GM23338 (cell line): Measurements from ENCODE around the gene GMNC. TPM values are rescaled to one million over a fixed set of nuclear protein-coding genes. Genes with fewer than 3 reads are reported as not detected.

Source experiments
- ATAC-seq: fragments of 200-7000 bp; cut with Tn5 transposase; 3 replicates; pipeline ENCODE4 v1.9.1; 2020
- DNase-seq: peaks from one replicate; pipeline ENCODE4 v3.0.0-alpha.2; 2015; ENCODE audit warnings: low spot score
- H2AFZ ChIP-seq: fragments of 200-600 bp; sonication (generic); 2 replicates; pipeline ENCODE4 v1.8.0; 2016; ENCODE audit warnings: antibody characterized with exemption, mild to moderate bottlenecking, moderate library complexity
- H3F3A ChIP-seq: fragments of 200-600 bp; sonication (generic); replicated peaks from 2 replicates; pipeline ENCODE4 v1.8.0; 2017; ENCODE audit warnings: antibody characterized with exemption, mixed run types, low read depth
- H3K27ac ChIP-seq: fragments of 200-600 bp; sonication (generic); 2 replicates; pipeline ENCODE4 v1.6.1; 2016; ENCODE audit warnings: low read depth
- H3K27me3 ChIP-seq: fragments of 200-600 bp; sonication (generic); 2 replicates; pipeline ENCODE4 v1.8.0; 2016; ENCODE audit warnings: mild to moderate bottlenecking, mixed run types, moderate library complexity; ENCODE audit not compliant: insufficient read depth
- H3K36me3 ChIP-seq: fragments of 200-600 bp; sonication (generic); 2 replicates; pipeline ENCODE4 v1.8.0; 2016; ENCODE audit warnings: mild to moderate bottlenecking; ENCODE audit not compliant: insufficient read depth
- H3K4me1 ChIP-seq: fragments of 200-600 bp; sonication (generic); 2 replicates; pipeline ENCODE4 v1.8.0; 2016; ENCODE audit warnings: mild to moderate bottlenecking, moderate library complexity; ENCODE audit not compliant: insufficient read depth
- H3K4me2 ChIP-seq: fragments of 200-600 bp; sonication (generic); 2 replicates; pipeline ENCODE4 v1.7.1; 2017; ENCODE audit warnings: mixed run types
- H3K4me3 ChIP-seq: fragments of 200-600 bp; sonication (generic); 2 replicates; pipeline ENCODE4 v1.6.1; 2016; ENCODE audit warnings: mixed run types
- H3K79me2 ChIP-seq: fragments of 200-600 bp; sonication (generic); replicated peaks from 2 replicates; pipeline ENCODE4 v1.8.0; 2017; ENCODE audit warnings: mild to moderate bottlenecking; ENCODE audit not compliant: insufficient read depth
- H3K9me2 ChIP-seq: fragments of 200-600 bp; sonication (generic); 2 replicates; pipeline ENCODE4 v1.8.0; 2017; ENCODE audit not compliant: insufficient read depth
- H4K20me1 ChIP-seq: fragments of 200-600 bp; sonication (generic); replicated peaks from 2 replicates; pipeline ENCODE4 v1.8.0; 2017; ENCODE audit warnings: mild to moderate bottlenecking; ENCODE audit not compliant: insufficient read depth
- H3K27ac Mint-ChIP-seq: 2 replicates; pipeline ENCODE4 v1.8.0; 2020; ENCODE audit warnings: inconsistent platforms, mild to moderate bottlenecking, moderate library complexity, mixed read lengths
- H3K27me3 Mint-ChIP-seq: 3 replicates; pipeline ENCODE4 v1.8.0; 2022; ENCODE audit warnings: low read depth, mild to moderate bottlenecking, moderate library complexity, mixed read lengths, inconsistent platforms; ENCODE audit not compliant: insufficient read depth, poor library complexity
- H3K36me3 Mint-ChIP-seq: 3 replicates; pipeline ENCODE4 v1.8.0; 2021; ENCODE audit warnings: low read depth, mild to moderate bottlenecking, inconsistent platforms, moderate library complexity, mixed read lengths
- H3K4me1 Mint-ChIP-seq: 3 replicates; pipeline ENCODE4 v1.8.0; 2020; ENCODE audit warnings: mild to moderate bottlenecking, inconsistent platforms, mixed read lengths
- H3K4me3 Mint-ChIP-seq: 3 replicates; pipeline ENCODE4 v1.8.0; 2021; ENCODE audit warnings: moderate library complexity, mild to moderate bottlenecking, inconsistent platforms, mixed read lengths
- H3K9me3 Mint-ChIP-seq: 3 replicates; pipeline ENCODE4 v1.8.0; 2020; ENCODE audit warnings: moderate library complexity, mild to moderate bottlenecking, inconsistent platforms, mixed read lengths
- CREB1 ChIP-seq: fragments of 250-450 bp; sonication (Bioruptor Pico); IDR thresholded peaks from 2 replicates; pipeline ENCODE4 v1.5.0; 2020; ENCODE audit warnings: low read depth, mild to moderate bottlenecking, moderate library complexity
- CTCF ChIP-seq, 2 experiments: fragments of 200-600 bp in 1 of 2; sonication (generic) in 1 of 2; conservative IDR thresholded peaks; 2 replicates each; pipeline versions ENCODE4 v1.5.1 to v1.6.1; 2016 to 2017; ENCODE audit warnings: antibody characterized with exemption in 2 of 2, low read depth in 2 of 2, mild to moderate bottlenecking in 2 of 2, moderate library complexity in 1 of 2
- ETS1 ChIP-seq: IDR thresholded peaks from 2 replicates; pipeline ENCODE4 v1.6.1; 2016; ENCODE audit warnings: antibody characterized with exemption
- EZH2 ChIP-seq: fragments of 200-600 bp; sonication (generic); IDR thresholded peaks from one replicate; pipeline ENCODE4 v1.8.0; 2017; ENCODE audit warnings: antibody characterized with exemption, mild to moderate bottlenecking, low read depth; ENCODE audit not compliant: unreplicated experiment
- NANOG ChIP-seq: IDR thresholded peaks from 2 replicates; pipeline ENCODE4 v1.6.1; 2016; ENCODE audit warnings: antibody characterized with exemption, borderline replicate concordance
- POLR2AphosphoS5 ChIP-seq: IDR thresholded peaks from 2 replicates; pipeline ENCODE4 v1.6.1; 2016; ENCODE audit warnings: antibody characterized with exemption, low read depth
- REST ChIP-seq: IDR thresholded peaks from one replicate; pipeline ENCODE4 v1.6.1; 2018; ENCODE audit warnings: antibody characterized with exemption; ENCODE audit not compliant: unreplicated experiment
- STAT1 ChIP-seq: IDR thresholded peaks from one replicate; pipeline ENCODE4 v1.6.1; 2016; ENCODE audit warnings: antibody characterized with exemption; ENCODE audit not compliant: unreplicated experiment
- ZNF114 ChIP-seq: fragments of 250-450 bp; sonication (Bioruptor Pico); IDR thresholded peaks from 2 replicates; pipeline ENCODE4 v1.5.0; 2020; ENCODE audit warnings: mild to moderate bottlenecking, moderate library complexity
- ZNF462 ChIP-seq: fragments of 250-450 bp; sonication (Bioruptor Pico); IDR thresholded peaks from 2 replicates; pipeline ENCODE4 v1.5.0; 2020; ENCODE audit warnings: mild to moderate bottlenecking, moderate library complexity
- polyA plus RNA-seq: library from polyadenylated mRNA; unstranded; fragments of >200 nt; fragmentation: Nextera tagmentation; extraction: Ambion mirVana; gene quantifications from 2 replicates; pipeline ENCODE4 v1.2.1, GENCODE V29; 2016
- total RNA-seq: library from RNA; depleted of rRNA; stranded (reverse); fragments of >200 nt; shearing (Covaris generic); gene quantifications from 2 replicates; pipeline ENCODE4 v1.2.3, GENCODE V29; 2014

The GMNC gene
- total and polyA plus RNA-seq, 2 experiments from 2014 or later = 0.13 to 0.31 TPM

DNA sequence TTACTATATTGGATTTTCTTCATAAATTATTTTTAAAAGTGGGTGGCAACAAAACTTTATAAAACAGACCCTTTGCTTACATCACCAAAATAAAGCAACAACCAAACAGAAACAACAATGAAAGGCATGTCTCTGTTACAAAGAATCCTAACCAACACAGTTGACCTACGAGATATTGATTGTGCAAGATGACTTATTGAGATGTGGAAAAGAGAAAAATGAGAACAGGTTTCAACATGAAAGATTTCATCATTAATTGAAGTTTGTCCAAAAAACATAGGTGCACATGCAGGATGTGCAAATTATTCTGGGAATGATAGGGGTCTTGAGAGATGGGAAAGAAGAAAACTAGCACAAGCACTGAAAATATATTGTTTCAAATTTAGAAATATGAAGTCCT, 9.0 kb downstream of the GMNC start (continued):
- TF ChIP-seq ZNF114 (CRISPR knock-in tag) (no peak), EZH2 (no peak), REST (no peak), CREB1 (CRISPR knock-in tag) (no peak), NANOG (no peak)

GRCh38 chr3:190849607-190850006, 12.9 kb downstream of the GMNC start:
- peaks cover under 1% of the 10 kb centered on the region for H3K27me3 Mint-ChIP-seq
- H4K20me1 ChIP-seq = no peaks in the 10 kb centered on the region
- H3K9me3 Mint-ChIP-seq = no peaks in the 10 kb centered on the region
- H3K27ac Mint-ChIP-seq = no peak overlapping the region
- no peak for ATAC-seq
- H3K4me1 Mint-ChIP-seq = peaks cover 21% of the 10 kb centered on the region
- H3K4me1 ChIP-seq = peaks cover 12% of the 10 kb centered on the region; the same call in 1 of the 2 replicates
- no peak overlapping the region for H2AFZ ChIP-seq
- H3K4me3 Mint-ChIP-seq = no peak overlapping the region
- H3F3A ChIP-seq = no peaks in the 10 kb centered on the region
- H3K4me3 ChIP-seq = no peak overlapping the region
- H3K79me2 ChIP-seq = no peaks in the 10 kb centered on the region
- no peaks in the 10 kb centered on the region for H3K36me3 ChIP-seq
- TF ChIP-seq CTCF (conservative IDR thresholded peaks at IDR 0.05; ENCODE audit: low read depth in 2 of 2) = no peak
- TF ChIP-seq ZNF462 (CRISPR knock-in tag) = no peak
- TF ChIP-seq NANOG = no peak
- TF ChIP-seq ETS1 = no peak
- no peak for TF ChIP-seq STAT1
- no peak for TF ChIP-seq POLR2AphosphoS5
- no peak overlapping the region for H3K4me2 ChIP-seq
- peaks cover 15% of the 10 kb centered on the region for H3K27me3 ChIP-seq
- no peaks in the 10 kb centered on the region for H3K9me2 ChIP-seq
- H3K36me3 Mint-ChIP-seq = no peaks in the 10 kb centered on the region
- DNase-seq = no peak
- no peak overlapping the region for H3K27ac ChIP-seq
